Gastrocnemius medialis (tissue), 4 donors: Measurements from ENCODE around the gene ILDR2. TPM values are rescaled to one million over a fixed set of nuclear protein-coding genes. Genes with fewer than 3 reads are reported as not detected.

Experiments
- ATAC-seq, 2 donors: fragments of 150-250 bp; one replicate each; pipeline ENCODE4 v1.9.1; 2016
- DNase-seq, 2 donors: peaks; one replicate each; pipeline ENCODE4 v3.0.0-alpha.2; 2019
- H3K27ac ChIP-seq, 4 donors: fragments of 200-600 bp; sonication (generic); 1 replicate in 1 of 4; 2 replicates in 3 of 4; pipeline ENCODE4 v1.5.1; 2016 to 2018; ENCODE audit warnings: mild to moderate bottlenecking in 2 of 4, moderate library complexity in 1 of 4
- H3K27me3 ChIP-seq, 3 donors: fragments of 200-600 bp; sonication (generic) in 2 of 3; 1 replicate in 1 of 3; 2 replicates in 2 of 3; pipeline versions ENCODE4 v1.5.1 to v1.6.0; 2016 to 2019; ENCODE audit warnings: mild to moderate bottlenecking in 1 of 3, moderate library complexity in 1 of 3
- H3K36me3 ChIP-seq, 2 donors: fragments of 200-600 bp; sonication (generic) in 1 of 2; one replicate each; pipeline ENCODE4 v1.5.1; 2017 to 2018
- H3K4me1 ChIP-seq, 2 donors: fragments of 200-600 bp; sonication (generic) in 1 of 2; one replicate each; pipeline ENCODE4 v1.5.1; 2016 to 2017; ENCODE audit warnings: mild to moderate bottlenecking in 2 of 2
- H3K4me3 ChIP-seq, 4 donors: fragments of 200-600 bp; sonication (generic) in 3 of 4; 1 replicate in 1 of 4; 2 replicates in 3 of 4; pipeline ENCODE4 v1.5.1; 2016 to 2019; ENCODE audit warnings: mild to moderate bottlenecking in 2 of 4
- H3K9me3 ChIP-seq, 3 donors: fragments of 200-600 bp; sonication (generic) in 2 of 3; 1 replicate in 1 of 3; 2 replicates in 2 of 3; pipeline ENCODE4 v1.5.1; 2016 to 2019
- POLR2A ChIP-seq, 2 donors: fragments of 450-650 bp; IDR thresholded peaks; one replicate each; pipeline ENCODE4 v1.6.1; 2017; ENCODE audit warnings: antibody characterized with exemption in 2 of 2, mild to moderate bottlenecking in 2 of 2, moderate library complexity in 2 of 2
- in situ Hi-C, 4 donors: fragments of 200-750 bp; cut with MboI; loops; one replicate each; pipeline versions ENCODE4 v1.15.0 to v1.8.0; 2017; ENCODE audit warnings: low sequenced_read_pairs in 4 of 4
- intact Hi-C: fragments of 100-400 bp; cut with DNase I; formaldehyde crosslinking; loops from one replicate; pipeline ENCODE4 v1.15.1; 2023; ENCODE audit warnings: low total_unique reads
- total RNA-seq, 4 donors: library from RNA; depleted of rRNA; stranded (reverse); fragments of >200 nt; gene quantifications; one replicate each; pipeline versions ENCODE4 v1.1.0 to v1.2.3, GENCODE V29; 2016
- TF ChIP-seq, protein P1 (sequence below), 5 experiments: fragments of 450-650 bp in 3 of 5; fragments of 200-600 bp in 2 of 5; sonication (generic) in 2 of 5; IDR thresholded peaks in 4 of 5; conservative IDR thresholded peaks in 1 of 5; 1 replicate in 4 of 5; 2 replicates in 1 of 5; pipeline ENCODE4 v1.5.1; 2016 to 2019; ENCODE audit warnings: antibody characterized with exemption in 5 of 5, mild to moderate bottlenecking in 3 of 5, moderate library complexity in 3 of 5

Gene ILDR2
- total RNA-seq, 4 donors from 2014 or later: 0.10 to 0.47 (median 0.25) TPM

DNA sequence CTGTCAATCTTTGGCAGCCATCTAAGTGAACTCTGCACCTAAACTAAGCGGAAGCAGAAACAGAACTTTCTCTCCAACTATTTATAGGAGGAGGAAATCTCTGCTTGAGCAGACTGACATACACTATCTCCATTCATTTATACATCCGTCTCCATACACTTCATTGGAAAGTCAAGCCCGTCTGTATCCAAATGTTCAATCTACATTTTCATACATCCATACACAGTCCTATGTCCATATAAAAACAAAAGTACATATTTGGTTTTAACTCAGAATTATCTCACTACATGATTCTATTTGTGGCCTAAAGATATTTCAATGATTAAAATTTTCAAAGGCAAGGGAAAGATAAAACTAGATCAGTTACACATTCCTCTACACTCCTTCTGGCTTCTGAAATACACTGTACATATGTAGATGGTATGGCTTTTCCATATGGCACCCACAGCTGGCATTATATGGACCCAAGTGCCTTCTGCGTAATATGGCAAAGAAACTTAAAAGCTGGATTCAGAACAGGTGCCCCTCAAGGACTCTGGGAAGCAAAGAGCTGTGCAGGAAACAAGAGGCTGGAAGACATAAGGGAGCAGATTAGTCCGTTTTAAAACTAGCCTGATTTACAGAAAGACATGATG lies 35.5 kb downstream of the ILDR2 start:
- no peak for ATAC-seq
- Histone ChIP-seq H3K4me1 (no peaks in the 10 kb centered on the region), H3K4me3 (no peak overlapping the region), H3K9me3 (no peaks in the 10 kb centered on the region), H3K36me3 (no peaks in the 10 kb centered on the region), H3K27me3 (peaks cover 0 to 2% (median 0%) of the 10 kb centered on the region in 3 donors), H3K27ac (no peak overlapping the region)
- no peak for DNase-seq
- intact Hi-C loops (no loop called here), in situ Hi-C loops (no loop called here)
- TF ChIP-seq, protein P1, sequence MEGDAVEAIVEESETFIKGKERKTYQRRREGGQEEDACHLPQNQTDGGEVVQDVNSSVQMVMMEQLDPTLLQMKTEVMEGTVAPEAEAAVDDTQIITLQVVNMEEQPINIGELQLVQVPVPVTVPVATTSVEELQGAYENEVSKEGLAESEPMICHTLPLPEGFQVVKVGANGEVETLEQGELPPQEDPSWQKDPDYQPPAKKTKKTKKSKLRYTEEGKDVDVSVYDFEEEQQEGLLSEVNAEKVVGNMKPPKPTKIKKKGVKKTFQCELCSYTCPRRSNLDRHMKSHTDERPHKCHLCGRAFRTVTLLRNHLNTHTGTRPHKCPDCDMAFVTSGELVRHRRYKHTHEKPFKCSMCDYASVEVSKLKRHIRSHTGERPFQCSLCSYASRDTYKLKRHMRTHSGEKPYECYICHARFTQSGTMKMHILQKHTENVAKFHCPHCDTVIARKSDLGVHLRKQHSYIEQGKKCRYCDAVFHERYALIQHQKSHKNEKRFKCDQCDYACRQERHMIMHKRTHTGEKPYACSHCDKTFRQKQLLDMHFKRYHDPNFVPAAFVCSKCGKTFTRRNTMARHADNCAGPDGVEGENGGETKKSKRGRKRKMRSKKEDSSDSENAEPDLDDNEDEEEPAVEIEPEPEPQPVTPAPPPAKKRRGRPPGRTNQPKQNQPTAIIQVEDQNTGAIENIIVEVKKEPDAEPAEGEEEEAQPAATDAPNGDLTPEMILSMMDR (IDR thresholded peaks at IDR 0.05 in 4 of 5, conservative IDR thresholded peaks at IDR 0.05 in 1 of 5): no peak
- TF ChIP-seq POLR2A (IDR thresholded peaks at IDR 0.05): no peak

DNA sequence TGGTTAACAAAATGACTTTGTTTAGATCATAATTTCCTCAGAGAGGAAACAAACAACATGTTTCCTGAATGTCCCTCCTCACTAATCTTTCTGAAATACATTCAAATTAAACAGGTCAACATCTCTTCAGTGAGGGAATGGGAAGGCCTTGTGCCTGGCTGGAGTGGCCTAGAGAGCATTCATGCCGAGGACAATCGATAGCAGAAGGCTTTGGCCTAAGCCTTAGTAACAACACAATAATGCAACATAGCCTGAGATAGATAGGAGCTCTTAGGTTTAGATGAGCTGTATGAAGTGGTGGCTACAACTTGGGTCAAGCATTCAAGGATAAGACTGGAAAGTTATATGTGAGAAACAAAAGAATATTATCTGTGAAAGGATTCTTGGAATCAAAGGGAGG lies 37.4 kb downstream of the ILDR2 start:
- Histone ChIP-seq H3K27ac (no peak overlapping the region), H3K27me3 (no peaks in the 10 kb centered on the region), H3K9me3 (no peaks in the 10 kb centered on the region), H3K4me3 (no peak overlapping the region), H3K36me3 (no peaks in the 10 kb centered on the region), H3K4me1 (no peaks in the 10 kb centered on the region)
- no peak for DNase-seq
- intact Hi-C loops: no loop called here
- ATAC-seq: no peak
- in situ Hi-C loops: no loop called here
- no peak for TF ChIP-seq POLR2A (IDR thresholded peaks at IDR 0.05)
- TF ChIP-seq, protein P1 (IDR thresholded peaks at IDR 0.05 in 4 of 5, conservative IDR thresholded peaks at IDR 0.05 in 1 of 5): no peak

DNA sequence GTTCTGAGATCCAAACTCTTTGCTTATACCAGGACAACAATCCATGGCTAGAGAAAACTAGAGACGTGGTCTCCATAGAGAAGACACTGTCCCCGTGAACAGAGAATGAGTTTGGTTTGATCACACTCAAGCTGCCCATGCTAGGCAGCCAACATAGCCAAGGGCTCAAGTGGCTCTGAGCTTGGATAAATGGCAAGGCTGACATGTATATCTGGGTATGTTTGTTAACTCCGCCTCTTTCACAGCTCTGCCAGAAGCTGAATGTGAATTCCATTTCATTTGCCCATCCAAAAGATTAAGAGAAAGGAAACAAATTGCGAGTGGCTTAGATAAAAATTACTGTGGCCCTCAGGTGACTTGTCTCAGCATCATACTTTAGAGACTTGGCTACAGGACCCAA lies 38.0 kb downstream of the ILDR2 start:
- TF ChIP-seq POLR2A (IDR thresholded peaks at IDR 0.05): no peak
- TF ChIP-seq, protein P1 (IDR thresholded peaks at IDR 0.05 in 4 of 5, conservative IDR thresholded peaks at IDR 0.05 in 1 of 5): no peak
- DNase-seq: no peak
- no peak overlapping the region for H3K27ac ChIP-seq
- H3K4me3 ChIP-seq: no peak overlapping the region
- H3K36me3 ChIP-seq: no peaks in the 10 kb centered on the region
- no peaks in the 10 kb centered on the region for H3K9me3 ChIP-seq
- ATAC-seq: no peak
- intact Hi-C loops: no loop called here
- in situ Hi-C loops: no loop called here
- H3K4me1 ChIP-seq: no peaks in the 10 kb centered on the region
- no peaks in the 10 kb centered on the region for H3K27me3 ChIP-seq

DNA sequence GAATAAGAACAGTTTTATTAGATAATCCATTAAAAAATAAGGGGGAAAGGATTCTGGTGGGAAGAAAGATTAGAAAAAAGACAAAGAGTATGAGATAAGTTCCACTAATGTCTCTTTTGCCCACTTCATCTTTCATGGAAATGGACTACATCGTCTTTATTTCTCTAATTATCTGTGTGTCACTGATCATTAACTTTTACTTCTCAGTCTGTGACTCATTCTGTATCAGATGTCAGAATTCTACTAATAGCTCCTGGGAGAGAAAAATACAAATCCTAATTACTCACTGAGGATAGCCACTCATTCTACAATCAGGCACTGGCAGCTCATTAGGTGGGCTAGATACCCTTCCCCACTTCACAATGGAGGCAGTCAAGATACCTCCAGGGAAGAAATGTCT lies 41.7 kb downstream of the ILDR2 start:
- intact Hi-C loops: no loop called here
- no peaks in the 10 kb centered on the region for H3K36me3 ChIP-seq
- no peak for ATAC-seq
- H3K4me3 ChIP-seq: no peak overlapping the region
- TF ChIP-seq, protein P1 (IDR thresholded peaks at IDR 0.05 in 4 of 5, conservative IDR thresholded peaks at IDR 0.05 in 1 of 5): no peak
- TF ChIP-seq POLR2A (IDR thresholded peaks at IDR 0.05): no peak
- H3K27me3 ChIP-seq: no peaks in the 10 kb centered on the region
- no peak for DNase-seq
- no peaks in the 10 kb centered on the region for H3K4me1 ChIP-seq
- in situ Hi-C loops: no loop called here
- H3K27ac ChIP-seq: no peak overlapping the region
- no peaks in the 10 kb centered on the region for H3K9me3 ChIP-seq

DNA sequence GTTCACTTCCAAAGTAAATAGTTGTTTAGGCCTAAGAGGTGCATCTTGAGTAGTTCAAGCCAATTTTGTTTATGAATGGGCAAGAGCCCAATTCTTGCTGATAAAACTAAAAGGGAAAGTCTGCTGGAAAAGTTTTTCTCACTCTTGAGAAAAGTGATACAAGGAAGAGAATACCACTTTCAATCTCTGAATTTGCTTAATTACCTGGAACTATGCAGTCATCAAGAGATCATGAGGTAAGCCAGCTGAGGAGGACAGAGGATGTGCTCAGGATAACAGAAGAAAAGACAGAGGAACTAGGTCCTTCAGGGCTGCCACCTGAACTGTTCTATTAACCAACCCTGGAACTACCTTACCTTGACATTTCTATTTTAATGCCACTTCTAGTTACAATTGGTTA lies 42.2 kb downstream of the ILDR2 start:
- H3K27me3 ChIP-seq: no peaks in the 10 kb centered on the region
- H3K4me1 ChIP-seq: no peaks in the 10 kb centered on the region
- TF ChIP-seq, protein P1 (IDR thresholded peaks at IDR 0.05 in 4 of 5, conservative IDR thresholded peaks at IDR 0.05 in 1 of 5): no peak
- no peak for TF ChIP-seq POLR2A (IDR thresholded peaks at IDR 0.05)
- ATAC-seq (no peak), DNase-seq (no peak)
- no peak overlapping the region for H3K27ac ChIP-seq
- H3K36me3 ChIP-seq: no peaks in the 10 kb centered on the region
- intact Hi-C loops (no loop called here), in situ Hi-C loops (no loop called here)
- no peaks in the 10 kb centered on the region for H3K9me3 ChIP-seq
- H3K4me3 ChIP-seq: no peak overlapping the region
